Measurements from ENCODE around the gene RABEP2.

DNA sequence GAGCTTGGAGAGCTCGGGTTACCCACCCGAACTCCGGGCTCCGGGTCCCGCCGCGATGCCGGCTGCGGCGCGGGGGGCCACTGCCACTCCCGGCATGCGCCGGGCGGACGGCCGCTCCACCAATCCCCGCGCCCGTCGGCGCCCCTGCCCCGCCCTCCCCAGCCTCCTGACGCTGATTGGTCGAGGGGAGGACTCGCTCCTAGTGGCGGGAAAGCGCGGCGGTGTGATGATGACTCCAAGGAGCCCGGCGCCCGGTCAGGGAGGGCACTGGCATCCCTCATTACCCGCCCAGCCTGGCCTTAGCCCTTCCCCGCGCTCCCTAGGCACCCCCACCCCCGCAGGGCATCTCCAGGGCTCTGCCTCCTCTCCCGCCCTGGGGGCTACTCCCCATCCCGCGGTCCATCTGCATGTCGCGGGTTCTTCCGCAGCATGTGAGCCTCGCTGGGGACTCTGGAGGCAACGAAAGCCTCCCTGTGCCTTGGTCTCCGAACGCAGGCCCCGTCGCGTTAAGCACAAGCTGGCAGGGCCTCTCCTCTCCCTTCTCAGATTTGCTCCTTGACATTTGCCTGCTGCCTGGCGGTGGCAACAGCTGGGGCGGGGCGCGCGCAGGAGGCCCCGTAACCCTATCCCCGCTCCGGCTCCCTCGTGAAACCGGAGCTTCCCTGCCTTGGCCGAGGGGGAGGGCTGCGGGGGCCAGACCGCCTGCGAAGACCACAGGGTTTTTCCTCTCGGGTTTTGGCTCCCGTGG, 45.0 kb downstream of the RABEP2 start:
- TF ChIP-seq, protein P1, sequence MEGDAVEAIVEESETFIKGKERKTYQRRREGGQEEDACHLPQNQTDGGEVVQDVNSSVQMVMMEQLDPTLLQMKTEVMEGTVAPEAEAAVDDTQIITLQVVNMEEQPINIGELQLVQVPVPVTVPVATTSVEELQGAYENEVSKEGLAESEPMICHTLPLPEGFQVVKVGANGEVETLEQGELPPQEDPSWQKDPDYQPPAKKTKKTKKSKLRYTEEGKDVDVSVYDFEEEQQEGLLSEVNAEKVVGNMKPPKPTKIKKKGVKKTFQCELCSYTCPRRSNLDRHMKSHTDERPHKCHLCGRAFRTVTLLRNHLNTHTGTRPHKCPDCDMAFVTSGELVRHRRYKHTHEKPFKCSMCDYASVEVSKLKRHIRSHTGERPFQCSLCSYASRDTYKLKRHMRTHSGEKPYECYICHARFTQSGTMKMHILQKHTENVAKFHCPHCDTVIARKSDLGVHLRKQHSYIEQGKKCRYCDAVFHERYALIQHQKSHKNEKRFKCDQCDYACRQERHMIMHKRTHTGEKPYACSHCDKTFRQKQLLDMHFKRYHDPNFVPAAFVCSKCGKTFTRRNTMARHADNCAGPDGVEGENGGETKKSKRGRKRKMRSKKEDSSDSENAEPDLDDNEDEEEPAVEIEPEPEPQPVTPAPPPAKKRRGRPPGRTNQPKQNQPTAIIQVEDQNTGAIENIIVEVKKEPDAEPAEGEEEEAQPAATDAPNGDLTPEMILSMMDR (conservative IDR thresholded peaks at IDR 0.05), result no peak
- no peak for TF ChIP-seq EZH2 (IDR thresholded peaks at IDR 0.05; ENCODE audit: low read depth)

Data from PC-9 (cell line).